SK-N-SH (cell line): Measurements from ENCODE around the gene NKX1-1. TPM values are rescaled to one million over a fixed set of nuclear protein-coding genes. Genes with fewer than 3 reads are reported as not detected.

Experiments
- CTCF ChIA-PET: fragments of 300-600, 350-600 bp; formaldehyde crosslinking; extraction: SDS; loops from one replicate; lab custom pipeline; 2021; lab: Yijun Ruan, JAX
- POLR2A ChIA-PET: fragments of 350-600 bp; sonication (Branson Sonifier 250); formaldehyde crosslinking; extraction: SDS; loops from one replicate; lab custom pipeline; 2020; ENCODE audit warnings: antibody characterized with exemption, inconsistent platforms; lab: Yijun Ruan, JAX
- DNase-seq: peaks from one replicate; pipeline ENCODE4 v3.0.0; 2012
- H2AFZ ChIP-seq: fragments of 200-600 bp; sonication (generic); 2 replicates; pipeline ENCODE4 v1.8.1; 2016; ENCODE audit warnings: antibody characterized with exemption, mild to moderate bottlenecking, low read depth
- H3F3A ChIP-seq: fragments of 200-600 bp; sonication (generic); replicated peaks from 2 replicates; pipeline ENCODE3; 2016; ENCODE audit warnings: antibody characterized with exemption, mild to moderate bottlenecking; ENCODE audit not compliant: insufficient read depth
- H3K27ac ChIP-seq, 2 experiments: fragments of 200-500 bp in 1 of 2; fragments of 200-600 bp in 1 of 2; sonication (Bioruptor generic) in 1 of 2; sonication (generic), shearing (Covaris generic) in 1 of 2; 2 replicates each; pipeline versions ENCODE4 v1.5.1 to v1.6.1; 2014 to 2016; ENCODE audit warnings: low read depth in 2 of 2, inconsistent platforms in 1 of 2, low read length in 1 of 2, mild to moderate bottlenecking in 1 of 2, mixed read lengths in 1 of 2
- H3K27me3 ChIP-seq: fragments of 200-600 bp; sonication (generic), shearing (Covaris generic); 2 replicates; pipeline ENCODE4 v1.6.1; 2016; ENCODE audit warnings: mixed run types; ENCODE audit not compliant: insufficient read depth
- H3K36me3 ChIP-seq, 2 experiments: fragments of 200-500 bp in 1 of 2; fragments of 200-600 bp in 1 of 2; sonication (Bioruptor generic) in 1 of 2; sonication (generic) in 1 of 2; replicated peaks in 1 of 2; 2 replicates each; pipeline versions ENCODE3 to v1.5.1; 2014 to 2016; ENCODE audit warnings: low read length in 1 of 2, mild to moderate bottlenecking in 1 of 2; ENCODE audit not compliant: insufficient read depth in 2 of 2, control insufficient read depth in 1 of 2
- H3K4me1 ChIP-seq, 2 experiments: fragments of 200-500 bp in 1 of 2; fragments of 200-600 bp in 1 of 2; sonication (Bioruptor generic) in 1 of 2; sonication (generic), shearing (Covaris generic) in 1 of 2; 2 replicates each; pipeline versions ENCODE4 v1.5.1 to v1.6.1; 2014 to 2016; ENCODE audit warnings: low read depth in 1 of 2, low read length in 1 of 2, mixed run types in 1 of 2; ENCODE audit not compliant: insufficient read depth in 2 of 2, control insufficient read depth in 1 of 2
- H3K4me2 ChIP-seq: fragments of 200-600 bp; sonication (generic), shearing (Covaris generic); 2 replicates; pipeline ENCODE4 v1.6.1; 2017; ENCODE audit warnings: mixed run types
- H3K4me3 ChIP-seq, 2 experiments: fragments of 200-500 bp in 1 of 2; fragments of 200-600 bp in 1 of 2; sonication (Bioruptor generic) in 1 of 2; sonication (generic), shearing (Covaris generic) in 1 of 2; 2 replicates each; pipeline versions ENCODE4 v1.5.1 to v1.8.1; 2014 to 2016; ENCODE audit warnings: low read depth in 2 of 2, inconsistent platforms in 1 of 2, low read length in 1 of 2, mild to moderate bottlenecking in 1 of 2, mixed read lengths in 1 of 2, moderate library complexity in 1 of 2
- H3K79me2 ChIP-seq: fragments of 200-600 bp; sonication (generic); 2 replicates; pipeline ENCODE4 v1.8.1; 2017; ENCODE audit warnings: mild to moderate bottlenecking; ENCODE audit not compliant: insufficient read depth
- H3K9ac ChIP-seq: fragments of 200-600 bp; sonication (generic); 2 replicates; pipeline ENCODE4 v1.6.1; 2017; ENCODE audit warnings: mixed run types
- H3K9me2 ChIP-seq: fragments of 200-600 bp; sonication (generic); 2 replicates; pipeline ENCODE4 v1.6.1; 2017; ENCODE audit warnings: mixed run types
- H3K9me3 ChIP-seq: fragments of 200-600 bp; sonication (generic); 2 replicates; pipeline ENCODE4 v1.6.1; 2017; ENCODE audit warnings: mixed run types, mild to moderate bottlenecking, moderate library complexity
- H4K20me1 ChIP-seq: fragments of 200-600 bp; sonication (generic); 2 replicates; pipeline ENCODE4 v1.6.1; 2017; ENCODE audit warnings: mild to moderate bottlenecking, mixed run types; ENCODE audit not compliant: insufficient read depth
- CHD2 ChIP-seq: fragments of 150-350 bp; IDR thresholded peaks from 2 replicates; pipeline ENCODE4 v1.6.1; 2018; ENCODE audit warnings: low read length; ENCODE audit not compliant: partially characterized antibody
- FOSL2 ChIP-seq: IDR thresholded peaks from 2 replicates; pipeline ENCODE4 v1.4.0; 2012; ENCODE audit warnings: low read depth, mild to moderate bottlenecking, moderate library complexity, borderline replicate concordance
- FOXM1 ChIP-seq: IDR thresholded peaks from 2 replicates; pipeline ENCODE4 v1.4.0; 2012; ENCODE audit warnings: low read depth, mild to moderate bottlenecking
- GATA2 ChIP-seq: sonication (generic); formaldehyde crosslinking; IDR thresholded peaks from 2 replicates; pipeline ENCODE4 v1.5.0; 2020; ENCODE audit warnings: mild to moderate bottlenecking, missing genetic modification reagents
- JUND ChIP-seq: IDR thresholded peaks from 2 replicates; pipeline ENCODE4 v1.4.0; 2012
- MEF2A ChIP-seq: IDR thresholded peaks from 2 replicates; pipeline ENCODE4 v1.4.0; 2012; ENCODE audit warnings: low read depth, borderline replicate concordance
- MXI1 ChIP-seq: IDR thresholded peaks from 2 replicates; pipeline ENCODE4 v1.6.1; 2012; ENCODE audit warnings: mild to moderate bottlenecking, low read depth, low read length, improper control_type of control experiment
- NFIC ChIP-seq: IDR thresholded peaks from 2 replicates; pipeline ENCODE4 v1.4.0; 2012; ENCODE audit warnings: borderline replicate concordance
- POLR2AphosphoS5 ChIP-seq: IDR thresholded peaks from 2 replicates; pipeline ENCODE4 v1.6.1; 2012; ENCODE audit warnings: low read depth, low read length
- RAD21 ChIP-seq: IDR thresholded peaks from 2 replicates; pipeline ENCODE4 v1.6.1; 2012; ENCODE audit warnings: mild to moderate bottlenecking, low read length
- RCOR1 ChIP-seq: fragments of 150-350 bp; IDR thresholded peaks from 2 replicates; pipeline ENCODE4 v1.6.1; 2017; ENCODE audit warnings: antibody characterized with exemption, low read length
- REST ChIP-seq: IDR thresholded peaks from 2 replicates; pipeline ENCODE4 v1.6.1; 2012; ENCODE audit warnings: mild to moderate bottlenecking, low read depth, low read length, moderate library complexity
- RFX5 ChIP-seq: IDR thresholded peaks from 2 replicates; pipeline ENCODE4 v1.6.1; 2012; ENCODE audit warnings: mild to moderate bottlenecking, improper control_type of control experiment, low read length
- RXRA ChIP-seq: IDR thresholded peaks from 2 replicates; pipeline ENCODE4 v1.4.0; 2012; ENCODE audit warnings: low read depth, mild to moderate bottlenecking, borderline replicate concordance
- TCF12 ChIP-seq: IDR thresholded peaks from 2 replicates; pipeline ENCODE4 v1.4.0; 2012
- TEAD4 ChIP-seq: IDR thresholded peaks from 2 replicates; pipeline ENCODE4 v1.4.0; 2012; ENCODE audit warnings: mild to moderate bottlenecking, borderline replicate concordance; ENCODE audit not compliant: insufficient read depth
- USF1 ChIP-seq: IDR thresholded peaks from 2 replicates; pipeline ENCODE4 v1.4.0; 2012; ENCODE audit warnings: low read depth, borderline replicate concordance
- YY1 ChIP-seq: IDR thresholded peaks from 2 replicates; pipeline ENCODE4 v1.4.0; 2012; ENCODE audit warnings: low read depth, mild to moderate bottlenecking
- ZBTB33 ChIP-seq: IDR thresholded peaks from 2 replicates; pipeline ENCODE4 v1.4.0; 2012; ENCODE audit warnings: low read depth, borderline replicate concordance
- WGBS: methylation state at CpG from one replicate; pipeline ENCODE4 v1.1.6; 2017; ENCODE audit warnings: low lambda C conversion rate; 5-methylcytosine and 5-hydroxymethylcytosine counted together
- polyA plus RNA-seq, 3 experiments: library from polyadenylated mRNA; depleted of rRNA; stranded (reverse); fragments of >200 nt; gene quantifications; 2 replicates each; pipeline ENCODE4 v1.2.3, GENCODE V29; 2012

Gene NKX1-1
- polyA plus RNA-seq, 1 of the 3 experiments (the other 2 are of a cell fraction), result not detected

GRCh38 chr4:1376391-1376840 is 29.8 kb downstream of the NKX1-1 start:
- CTCF ChIA-PET, result interaction anchor here (0.7 to 2.4 kb wide), 3 partner anchors 21 to 136 kb away, joined by 3 to 5 read pairs (median 4); no protein-coding TSS in a partner anchor
- no peak overlapping the region for H3K27ac ChIP-seq
- TF ChIP-seq TEAD4, result no peak
- TF ChIP-seq YY1, result no peak
- no peak for TF ChIP-seq REST
- TF ChIP-seq MXI1, result no peak
- TF ChIP-seq JUND, result no peak
- TF ChIP-seq MEF2A, result no peak
- TF ChIP-seq CHD2, result no peak
- no peak for TF ChIP-seq FOXM1
- no peak for TF ChIP-seq RCOR1
- TF ChIP-seq RXRA, result no peak
- no peak for TF ChIP-seq RFX5
- no peak for TF ChIP-seq FOSL2
- no peak for TF ChIP-seq GATA2 (CRISPR knock-in tag)
- no peak for TF ChIP-seq NFIC
- TF ChIP-seq TCF12, result no peak
- no peak for TF ChIP-seq POLR2AphosphoS5
- H3K36me3 ChIP-seq, result peaks cover 9 to 44% of the 10 kb centered on the region in 2 experiments
- no peak overlapping the region for H3K4me3 ChIP-seq
- no peak for DNase-seq
- H3K9ac ChIP-seq, result no peak overlapping the region
- H4K20me1 ChIP-seq, result no peaks in the 10 kb centered on the region
- no peak overlapping the region for H3K4me2 ChIP-seq
- H3F3A ChIP-seq, result no peaks in the 10 kb centered on the region
- H2AFZ ChIP-seq, result no peak overlapping the region
- POLR2A ChIA-PET, result no interaction called here
- H3K27me3 ChIP-seq, result no peaks in the 10 kb centered on the region
- 98% methylated on average over 21 of the region's 23 CpGs for WGBS
- H3K4me1 ChIP-seq, result no peaks in the 10 kb centered on the region
- H3K79me2 ChIP-seq, result no peaks in the 10 kb centered on the region
- no peaks in the 10 kb centered on the region for H3K9me3 ChIP-seq
- no peaks in the 10 kb centered on the region for H3K9me2 ChIP-seq

- Histone ChIP-seq H3K79me2 (no peaks in the 10 kb centered on the region), H3K4me1 (no peaks in the 10 kb centered on the region), H3K27me3 (no peaks in the 10 kb centered on the region), H3K9ac (no peak overlapping the region), H3K36me3 (peaks cover 9 to 44% of the 10 kb centered on the region in 2 experiments), H3K27ac (no peak overlapping the region), H3K4me2 (no peak overlapping the region), H4K20me1 (no peaks in the 10 kb centered on the region), H3F3A (no peaks in the 10 kb centered on the region), H3K9me3 (no peaks in the 10 kb centered on the region), H2AFZ (no peak overlapping the region), H3K4me3 (no peak overlapping the region), H3K9me2 (no peaks in the 10 kb centered on the region)
- TF ChIP-seq TEAD4 (no peak), RAD21 (no peak), MEF2A (no peak), FOSL2 (no peak), ZBTB33 (no peak), YY1 (no peak), RXRA (no peak), USF1 (no peak)
- ChIA-PET CTCF (interaction anchor here (0.7 to 2.4 kb wide), 4 partner anchors 20 to 137 kb away, joined by 3 to 5 read pairs (median 4); no protein-coding TSS in a partner anchor), POLR2A (no interaction called here)
- no peak for DNase-seq
- WGBS, result 93% methylated on average over 2 of the region's 17 CpGs
Measured at GRCh38 chr4:1375761-1376322, 30.4 kb downstream of the NKX1-1 start.
